ENCODE data around the gene CPSF6.
"Not testable (repeated sequence)": the region's sequence is repeated elsewhere in the genome, so short reads cannot be mapped to it uniquely, and the experiment has no call there.

The CPSF6 gene

GRCh38 chr12:69291278-69291593, 51.9 kb downstream of the CPSF6 start:
- H3K4me3 ChIP-seq (ENCODE audit: control insufficient read depth, low read depth, low read length), result no peak overlapping the region
- no peak for TF ChIP-seq CTCF (IDR thresholded peaks at IDR 0.05; ENCODE audit: control insufficient read depth, insufficient read depth, low read depth, low read length, missing control alignments)
- no peak for DNase-seq (ENCODE audit: low read depth)

DNA sequence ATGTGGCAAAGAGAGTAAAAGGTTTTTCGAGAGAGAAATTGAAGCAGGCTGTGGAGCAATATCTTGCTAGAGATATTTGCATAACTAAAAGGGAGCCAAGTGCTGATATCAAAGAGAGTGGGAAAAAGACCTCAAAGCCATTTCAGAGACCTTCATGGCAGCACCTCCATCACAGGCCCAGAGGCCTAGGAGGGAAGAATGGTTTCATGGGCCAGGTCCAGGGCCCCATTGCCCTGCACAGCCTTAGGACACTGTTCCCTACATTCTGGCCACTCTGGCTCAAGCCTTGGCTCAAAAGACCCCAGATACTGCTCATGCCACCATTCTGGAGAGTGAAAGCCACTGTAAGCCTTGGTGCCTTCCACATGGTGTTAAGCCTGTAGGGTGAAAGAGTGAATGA, 58.8 kb downstream of the CPSF6 start:
- no peak overlapping the region for H3K4me3 ChIP-seq (ENCODE audit: control insufficient read depth, low read depth, low read length)
- no peak for TF ChIP-seq CTCF (IDR thresholded peaks at IDR 0.05; ENCODE audit: control insufficient read depth, insufficient read depth, low read depth, low read length, missing control alignments)
- no peak for DNase-seq (ENCODE audit: low read depth)

- no peak overlapping the region for H3K4me3 ChIP-seq (ENCODE audit: control insufficient read depth, low read depth, low read length)
- no peak for TF ChIP-seq CTCF (IDR thresholded peaks at IDR 0.05; ENCODE audit: control insufficient read depth, insufficient read depth, low read depth, low read length, missing control alignments)
- DNase-seq (ENCODE audit: low read depth), result no peak
Observed at GRCh38 chr12:69298947-69299346, 59.6 kb downstream of the CPSF6 start.

- TF ChIP-seq CTCF (IDR thresholded peaks at IDR 0.05; ENCODE audit: control insufficient read depth, insufficient read depth, low read depth, low read length, missing control alignments), result no peak
- DNase-seq (ENCODE audit: low read depth), result no peak
- H3K4me3 ChIP-seq (ENCODE audit: control insufficient read depth, low read depth, low read length), result no peak overlapping the region
Observed at GRCh38 chr12:69304284-69304683, 64.9 kb downstream of the CPSF6 start.

DNA sequence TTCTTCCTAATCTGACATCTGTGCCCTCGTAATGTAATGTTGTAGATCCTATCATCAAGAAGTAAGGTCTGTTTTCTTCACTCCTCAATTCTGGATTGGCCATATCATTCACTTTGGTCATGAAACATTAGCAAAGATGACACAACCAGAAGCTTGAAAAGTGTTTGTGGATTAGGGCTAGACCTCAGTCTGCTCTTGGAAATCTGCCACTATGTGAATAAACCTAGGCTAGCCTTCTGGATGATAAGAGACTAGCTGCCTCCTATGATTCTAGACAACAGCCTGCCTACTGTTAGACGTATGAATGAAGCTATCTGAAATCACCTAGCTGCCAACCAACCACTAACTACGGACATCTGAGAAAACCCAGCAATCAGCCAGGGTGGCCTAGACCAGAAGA, 70.1 kb downstream of the CPSF6 start:
- H3K4me3 ChIP-seq (ENCODE audit: control insufficient read depth, low read depth, low read length), result no peak overlapping the region
- DNase-seq (ENCODE audit: low read depth), result no peak

DNA sequence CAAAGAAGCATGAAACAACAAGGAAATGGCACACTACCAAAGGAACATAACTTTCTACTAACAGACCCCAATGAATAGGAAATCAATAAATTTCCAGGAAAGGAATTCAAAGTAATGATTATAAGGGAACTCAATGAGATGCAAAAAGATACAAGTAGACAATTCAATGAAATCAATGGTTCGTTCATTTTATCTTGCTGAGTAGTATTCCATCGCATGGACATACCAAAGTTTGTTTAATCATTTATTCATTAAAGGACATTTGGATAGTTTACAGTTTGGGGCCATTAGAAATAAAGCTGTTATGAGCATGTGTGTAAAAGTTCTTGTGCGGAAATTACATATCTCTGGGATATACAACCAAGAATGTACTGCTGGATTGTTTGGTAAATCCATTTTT, 73.8 kb downstream of the CPSF6 start:
- no peak overlapping the region for H3K4me3 ChIP-seq (ENCODE audit: control insufficient read depth, low read depth, low read length)
- no peak for TF ChIP-seq CTCF (IDR thresholded peaks at IDR 0.05; ENCODE audit: control insufficient read depth, insufficient read depth, low read depth, low read length, missing control alignments)
- DNase-seq (ENCODE audit: low read depth), result no peak

More for the DNA sequence above, 70.1 kb downstream of the CPSF6 start:
- no peak for TF ChIP-seq CTCF (IDR thresholded peaks at IDR 0.05; ENCODE audit: control insufficient read depth, insufficient read depth, low read depth, low read length, missing control alignments)

- not testable (repeated sequence) for DNase-seq (ENCODE audit: low read depth); H3K4me3 ChIP-seq (ENCODE audit: control insufficient read depth, low read depth, low read length)
Observed at GRCh38 chr12:69316784-69317183, 77.4 kb downstream of the CPSF6 start.

DNA sequence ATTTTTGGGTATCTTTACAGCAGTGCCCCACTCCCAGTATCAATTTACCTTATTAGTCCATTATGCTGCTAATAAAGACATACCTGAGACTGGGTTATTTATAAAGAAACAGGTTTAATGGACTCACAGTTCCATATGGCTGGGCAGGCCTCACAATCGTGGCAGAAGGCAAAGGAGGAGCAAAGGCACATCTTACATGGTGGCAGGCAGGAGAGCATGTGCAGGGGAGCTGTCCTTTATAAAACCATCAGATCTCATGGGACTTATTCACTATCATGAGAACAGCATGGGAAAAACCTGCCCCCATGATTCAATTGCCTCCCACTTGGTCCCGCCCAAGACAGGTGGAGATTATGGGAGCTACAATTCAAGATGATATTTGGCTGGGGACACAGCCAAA, 77.9 kb downstream of the CPSF6 start:
- DNase-seq (ENCODE audit: low read depth); H3K4me3 ChIP-seq (ENCODE audit: control insufficient read depth, low read depth, low read length): not testable (repeated sequence)
